22Rv1 (cell line): ENCODE data around the gene GPNMB.
A peak's percentile ranks its signal among the peaks of the same experiment; 100 is the strongest.
"Not testable (repeated sequence)": the region's sequence is repeated elsewhere in the genome, so short reads cannot be mapped to it uniquely, and the experiment has no call there.

Experiments
- H3K27ac ChIP-seq: fragments of 450-650 bp; 2 replicates; pipeline ENCODE4 v1.5.1; 2017
- CTCF ChIP-seq: fragments of 450-650 bp; IDR thresholded peaks from 2 replicates; pipeline ENCODE4 v1.5.1; 2017; ENCODE audit warnings: mild to moderate bottlenecking
- ZFX ChIP-seq: fragments of 450-650 bp; IDR thresholded peaks from 2 replicates; pipeline ENCODE4 v1.6.1; 2017; ENCODE audit warnings: antibody characterized with exemption, borderline replicate concordance

The GPNMB gene

GRCh38 chr7:23246555-23246954, at the start of gene GPNMB:
Gene GPNMB, plus strand, starts transcription at chr7:23246775. Its CDS starts 83 bp downstream, at chr7:23246858.
- no peak for TF ChIP-seq ZFX
- no peak for TF ChIP-seq CTCF
- H3K27ac ChIP-seq: no peak within 1 kb of the TSS

DNA sequence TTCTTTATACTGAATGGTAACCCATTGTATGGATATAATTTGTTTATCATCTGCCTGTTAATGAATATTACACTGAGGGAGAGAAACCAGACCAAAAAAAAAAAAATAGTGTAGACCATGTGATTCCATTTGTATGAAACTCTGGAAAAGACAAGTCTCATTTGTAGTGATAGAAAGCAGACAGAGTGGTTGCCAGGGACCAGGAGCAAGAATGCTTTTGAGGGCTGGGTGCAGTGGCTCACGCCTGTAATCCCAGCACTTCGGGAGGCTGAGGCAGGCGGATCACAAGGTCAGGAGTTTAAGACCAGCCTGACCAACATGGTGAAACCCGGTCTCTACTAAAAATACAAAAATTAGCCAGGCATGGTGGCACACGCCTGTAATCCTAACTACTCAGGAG, 48.8 kb upstream of the GPNMB start:
- not testable (repeated sequence) for H3K27ac ChIP-seq

GRCh38 chr7:23200331-23200730, 46.2 kb upstream of the GPNMB start:
- no peak for TF ChIP-seq ZFX
- no peak for TF ChIP-seq CTCF
- no peak overlapping the region for H3K27ac ChIP-seq

GRCh38 chr7:23204241-23204640, 42.3 kb upstream of the GPNMB start:
- no peak for TF ChIP-seq ZFX
- no peak overlapping the region for H3K27ac ChIP-seq

- H3K27ac ChIP-seq: no peak overlapping the region
- no peak for TF ChIP-seq ZFX
- no peak for TF ChIP-seq CTCF
These were observed 41.0 kb upstream of the GPNMB start for GRCh38 chr7:23205577-23205908.

DNA sequence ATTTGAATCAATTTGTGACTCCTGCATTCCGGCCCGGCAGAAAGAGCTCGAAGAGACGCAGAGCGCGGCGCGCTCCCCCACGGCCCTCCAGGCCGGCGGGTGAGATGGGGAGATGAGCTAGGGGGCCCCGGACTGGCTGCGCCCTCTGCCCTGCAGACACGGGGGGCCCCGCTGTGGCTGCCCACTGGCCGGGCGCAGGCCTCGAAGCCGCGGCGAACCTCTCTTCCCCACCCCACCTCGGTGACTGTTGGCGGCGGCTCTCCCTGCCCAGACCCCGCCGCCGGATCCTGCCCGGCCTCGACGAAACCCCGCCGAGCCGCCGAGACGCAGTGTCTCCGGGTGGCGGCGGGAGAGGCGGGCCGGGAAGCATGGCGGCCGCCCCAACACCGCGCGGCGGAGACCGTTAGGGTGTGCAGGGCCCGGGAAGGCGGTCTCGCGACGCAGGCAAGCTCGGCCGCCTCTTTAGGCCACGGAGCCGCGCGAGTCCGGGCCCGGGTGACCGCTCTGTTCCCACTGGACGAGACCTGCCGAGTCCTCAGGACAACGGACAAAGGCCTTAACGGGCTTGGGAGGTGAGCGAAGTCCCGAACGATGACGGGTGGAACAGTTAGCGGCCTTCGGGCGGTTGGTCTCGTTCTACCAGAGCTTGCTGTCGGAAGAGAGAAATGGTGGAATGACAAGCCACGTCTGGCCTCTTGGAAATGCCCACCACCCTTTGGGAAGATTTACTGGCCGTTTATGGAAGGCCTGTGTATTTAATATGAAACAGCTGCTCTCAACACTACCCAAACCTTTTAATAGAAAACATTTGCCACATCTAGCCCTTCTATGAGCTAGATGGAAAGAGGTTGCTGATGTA, 40.4 kb upstream of the GPNMB start:
- no peak overlapping the region for H3K27ac ChIP-seq
- no peak for TF ChIP-seq ZFX
- no peak for TF ChIP-seq CTCF

- peak overlapping the region; percentile 3; the same call in 1 of the 2 replicates for H3K27ac ChIP-seq
- TF ChIP-seq ZFX: no peak
- TF ChIP-seq CTCF: no peak
These were observed 39.6 kb upstream of the GPNMB start for GRCh38 chr7:23207021-23207420.

- TF ChIP-seq CTCF (no peak), ZFX (no peak)
- H3K27ac ChIP-seq: no peak overlapping the region
These were observed 38.7 kb upstream of the GPNMB start for GRCh38 chr7:23207884-23208283.
